NCI-H2227 treated with DMSO at 0.1 percent for 48 hours (cell line): Measurements from ENCODE around the gene LAMTOR4.

Experiments used
- DNase-seq: peaks from one replicate; lab custom pipeline; 2025; lab: John Stamatoyannopoulos, UW

Gene LAMTOR4

GRCh38 chr7:100148559-100149328 is at the start of gene LAMTOR4:
LAMTOR4 (plus strand) TSS chr7:100148918; CDS start chr7:100148973, 55 bp downstream.
- peak; percentile 99 for DNase-seq

- no peak for DNase-seq
Observed at GRCh38 chr7:100099452-100099851, 49.3 kb upstream of the LAMTOR4 start.

- peak; percentile 98 for DNase-seq
Observed at GRCh38 chr7:100100420-100101015, 48.2 kb upstream of the LAMTOR4 start.

GRCh38 chr7:100101016-100101862 is 47.5 kb upstream of the LAMTOR4 start, which contains the start of the genes AP4M1 and MCM7:
AP4M1 (plus strand) TSS chr7:100101643; CDS start chr7:100101715, 72 bp downstream.
MCM7 (minus strand) TSS chr7:100101397; CDS start chr7:100101294, 103 bp downstream.
- peak; percentile 99 for DNase-seq

- no peak for DNase-seq
Observed at GRCh38 chr7:100102950-100103840, 45.5 kb upstream of the LAMTOR4 start.

GRCh38 chr7:100105534-100105933 is 43.2 kb upstream of the LAMTOR4 start:
- no peak for DNase-seq

GRCh38 chr7:100106633-100107032 is 42.1 kb upstream of the LAMTOR4 start:
- DNase-seq = no peak

GRCh38 chr7:100107125-100107737 is 41.5 kb upstream of the LAMTOR4 start:
- no peak for DNase-seq

- no peak for DNase-seq
Observed at GRCh38 chr7:100107890-100108289, 40.8 kb upstream of the LAMTOR4 start.

GRCh38 chr7:100109521-100110163 is 39.1 kb upstream of the LAMTOR4 start:
- no peak for DNase-seq

- DNase-seq = no peak
Observed at GRCh38 chr7:100111156-100111555, 37.6 kb upstream of the LAMTOR4 start.

GRCh38 chr7:100111914-100112313 is 36.8 kb upstream of the LAMTOR4 start:
- no peak for DNase-seq

- no peak for DNase-seq
Observed at GRCh38 chr7:100115026-100115425, 33.7 kb upstream of the LAMTOR4 start.

GRCh38 chr7:100118388-100119071 is 30.2 kb upstream of the LAMTOR4 start:
- no peak for DNase-seq

GRCh38 chr7:100119072-100119969 is 29.4 kb upstream of the LAMTOR4 start, which contains the start of the genes CNPY4 and TAF6:
CNPY4 (plus strand) TSS chr7:100119634; CDS start chr7:100119745, 111 bp downstream.
TAF6 (minus strand) TSS chr7:100119358; CDS start chr7:100114209, 5,149 bp downstream.
- peak; percentile 97 for DNase-seq

- DNase-seq = peak; percentile 79
Observed at GRCh38 chr7:100119970-100120732, 28.6 kb upstream of the LAMTOR4 start.

GRCh38 chr7:100120733-100121036 is 28.0 kb upstream of the LAMTOR4 start:
- no peak for DNase-seq

- no peak for DNase-seq
Observed at GRCh38 chr7:100122067-100122466, 26.7 kb upstream of the LAMTOR4 start.
